Ovary (tissue), 1 donor: Measurements from ENCODE around the gene HSFX3.
"Not testable (repeated sequence)": the region's sequence is repeated elsewhere in the genome, so short reads cannot be mapped to it uniquely, and the experiment has no call there.

Experiments
- EP300 ChIP-seq: sonication (generic); formaldehyde crosslinking; IDR thresholded peaks from one replicate; pipeline ENCODE4 v1.6.1; 2017; ENCODE audit warnings: antibody characterized with exemption
- POLR2A ChIP-seq: fragments of 450-650 bp; IDR thresholded peaks from one replicate; pipeline ENCODE4 v1.6.1; 2017; ENCODE audit warnings: antibody characterized with exemption, mild to moderate bottlenecking, moderate library complexity

DNA sequence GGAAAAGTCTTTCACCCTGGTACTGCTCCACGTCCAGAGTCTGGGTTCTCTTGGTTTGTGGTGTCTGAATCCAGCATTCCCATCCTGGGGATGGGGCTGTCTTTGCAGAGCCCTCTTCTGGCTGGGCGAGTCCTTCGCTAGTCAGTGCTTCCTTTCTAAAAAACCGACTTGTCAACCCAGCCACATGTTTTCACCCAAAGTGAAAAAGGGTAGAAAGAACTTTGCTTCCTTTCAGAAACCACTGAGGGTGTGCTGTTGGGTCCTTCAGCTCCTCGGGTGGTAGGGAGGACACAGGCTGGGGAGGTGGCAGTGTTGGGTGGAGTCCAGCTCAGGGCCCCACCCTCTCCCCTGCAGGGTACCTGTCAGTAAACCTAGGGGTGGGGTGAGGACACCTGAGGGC, 23.8 kb downstream of the HSFX3 start:
- not testable (repeated sequence) for TF ChIP-seq POLR2A, EP300
